UCSD-AML1 (cell line): ENCODE measurements around the gene RNF149.
"Not testable (repeated sequence)": the region's sequence is repeated elsewhere in the genome, so short reads cannot be mapped to it uniquely, and the experiment has no call there.

Experiments
- DNase-seq: peaks from one replicate; lab custom pipeline; 2025; ENCODE audit not compliant: unreplicated experiment; lab: John Stamatoyannopoulos, UW

The RNF149 gene

GRCh38 chr2:101331202-101331601 is 22.7 kb upstream of the RNF149 start:
- no peak for DNase-seq

GRCh38 chr2:101330253-101330933 is 21.9 kb upstream of the RNF149 start:
- peak; percentile 64 for DNase-seq

- DNase-seq, result no peak
Measured at GRCh38 chr2:101329026-101329425, 20.5 kb upstream of the RNF149 start.

- DNase-seq, result peak; percentile 52
Measured at GRCh38 chr2:101328474-101329007, 20.0 kb upstream of the RNF149 start.

DNA sequence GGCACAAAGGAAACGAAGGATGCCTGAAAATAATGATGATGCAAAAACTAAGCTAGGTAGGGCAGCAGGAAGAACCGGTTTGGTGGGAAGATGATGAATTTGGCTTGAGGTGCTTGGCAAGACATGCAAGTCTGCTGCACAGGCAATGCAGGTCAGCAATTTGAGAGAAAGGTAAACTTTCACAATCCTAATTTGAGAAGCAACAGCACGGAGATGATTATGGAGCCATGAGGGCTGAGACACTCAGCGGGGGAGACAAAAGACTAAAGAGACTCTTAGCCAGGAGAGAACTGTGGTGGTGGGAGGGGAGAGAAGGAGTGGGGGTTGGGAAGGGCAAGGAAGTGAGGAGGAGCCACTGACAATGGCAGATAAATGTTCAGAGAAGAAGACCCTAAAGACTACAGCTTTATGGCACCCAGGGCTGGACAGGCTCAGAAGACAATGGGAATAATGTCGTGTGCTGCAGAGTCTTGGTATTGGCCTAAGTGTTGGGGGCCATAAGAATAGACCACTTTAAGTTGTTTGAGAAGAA is 19.4 kb upstream of the RNF149 start:
- DNase-seq, result peak; percentile 52

DNA sequence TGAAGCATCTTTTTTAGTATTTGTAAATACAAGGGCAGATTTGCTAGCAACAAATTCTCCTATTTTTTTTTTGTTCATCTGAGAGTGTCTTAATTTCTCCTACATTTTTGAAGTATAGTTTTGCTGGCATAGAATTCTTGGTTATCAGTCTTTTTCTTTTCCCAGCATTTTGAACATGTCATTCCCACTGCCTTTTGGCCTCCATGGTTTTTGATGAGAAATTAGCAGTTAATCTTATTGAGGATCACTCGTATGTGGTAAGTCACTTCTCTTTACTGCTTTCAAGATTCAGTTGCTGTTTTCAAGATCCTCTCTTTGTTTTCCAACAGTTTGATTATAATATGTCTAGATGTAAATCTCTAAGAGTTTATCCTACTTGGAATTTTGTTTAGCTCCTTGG is 16.9 kb upstream of the RNF149 start:
- no peak for DNase-seq

DNA sequence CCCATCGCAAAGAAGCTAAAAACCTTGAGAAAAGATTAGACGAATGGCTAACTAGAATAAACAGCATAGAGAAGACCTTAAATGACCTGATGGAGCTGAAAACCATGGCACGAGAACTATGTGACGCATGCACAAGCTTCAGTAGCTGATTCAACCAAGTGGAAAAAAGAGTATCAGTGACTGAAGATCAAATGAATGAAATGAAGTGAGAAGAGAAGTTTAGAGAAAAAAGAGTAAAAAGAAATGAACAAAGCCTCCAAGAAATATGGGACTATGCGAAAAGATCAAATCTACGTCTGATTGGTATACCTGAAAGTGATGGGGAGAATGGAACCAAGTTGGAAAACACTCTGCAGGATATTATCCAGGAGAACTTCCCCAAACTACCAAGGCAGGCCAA is 8.1 kb upstream of the RNF149 start:
- DNase-seq, result not testable (repeated sequence)

DNA sequence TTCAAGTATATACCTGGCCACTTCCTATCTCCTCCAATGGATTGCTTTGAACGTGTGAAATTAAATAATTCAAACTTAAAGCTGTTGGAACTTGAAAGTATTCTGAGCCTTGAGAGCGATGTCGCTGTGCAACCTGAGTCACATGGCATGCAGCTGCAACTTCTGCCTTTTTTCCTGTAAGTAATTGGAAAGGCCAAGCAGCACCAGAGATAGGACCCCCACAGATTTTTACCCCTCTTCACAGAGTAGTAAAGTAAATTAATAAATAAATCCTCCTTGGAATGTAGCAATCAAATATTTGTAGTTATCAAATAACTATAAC is 3.2 kb upstream of the RNF149 start:
- DNase-seq, result no peak

DNA sequence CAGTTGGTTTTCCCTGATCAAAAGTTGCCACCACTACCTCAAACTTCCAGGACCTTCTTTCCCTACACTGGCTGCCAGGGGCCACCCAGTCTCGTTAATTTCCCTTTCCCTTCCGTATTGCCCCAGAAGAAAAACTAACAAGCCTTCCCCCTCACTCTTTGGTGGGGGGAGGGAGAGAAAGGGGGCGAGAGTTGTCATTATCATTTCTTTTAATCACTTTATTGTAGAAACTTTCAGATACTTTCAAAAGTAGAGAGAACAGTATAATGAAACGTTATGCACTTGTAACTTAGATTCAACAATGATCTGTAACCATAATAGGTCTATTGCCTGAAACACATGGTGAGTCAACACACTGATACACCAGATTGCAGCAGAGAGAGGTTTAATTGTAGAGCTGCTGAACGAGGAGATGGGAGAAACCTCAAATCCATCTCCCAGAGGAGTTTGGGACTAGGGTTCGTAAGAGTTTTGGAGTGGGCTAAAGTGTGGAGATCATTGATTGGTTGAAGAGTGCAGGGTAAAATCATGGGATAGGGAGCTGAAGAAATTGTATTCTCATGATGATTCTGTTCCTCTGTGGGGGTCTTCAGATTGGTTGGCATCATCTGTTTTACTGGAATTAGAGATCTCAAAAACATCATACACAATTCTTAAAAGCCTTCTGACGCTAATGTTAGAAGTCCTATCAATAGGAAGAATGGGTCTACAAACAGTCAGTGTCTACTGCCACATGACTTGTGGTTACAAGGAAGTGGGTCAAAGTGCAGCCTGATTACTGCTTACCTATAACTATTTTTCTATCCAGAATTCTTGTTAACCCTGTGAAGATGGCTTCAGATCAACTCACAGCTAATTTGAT is 2.6 kb upstream of the RNF149 start:
- no peak for DNase-seq

GRCh38 chr2:101310090-101310833 is 1.8 kb upstream of the RNF149 start:
- DNase-seq, result no peak

GRCh38 chr2:101307950-101308431 is 510 bp downstream of the RNF149 start:
- DNase-seq, result no peak

- no peak for DNase-seq
Measured at GRCh38 chr2:101307503-101307902, 998 bp downstream of the RNF149 start.

DNA sequence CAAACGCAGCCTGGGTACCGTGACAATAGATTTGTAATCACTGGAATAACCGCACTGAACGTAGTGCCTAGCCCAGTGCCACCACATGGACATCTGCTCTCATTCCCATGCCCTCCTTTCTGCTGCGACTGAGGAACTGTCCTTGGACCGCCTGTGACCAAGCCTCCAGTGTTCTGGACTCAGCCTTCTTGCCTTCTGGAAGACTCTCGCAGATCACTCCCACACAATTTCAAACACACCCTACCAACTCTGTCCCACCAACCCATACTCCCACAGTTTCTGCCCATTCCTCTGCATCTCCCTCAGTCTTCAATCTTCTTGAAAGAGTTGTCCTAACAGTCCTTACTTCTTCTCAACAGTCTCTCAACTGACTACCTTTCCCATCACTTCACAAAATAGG is 2.1 kb downstream of the RNF149 start:
- no peak for DNase-seq

- no peak for DNase-seq
Measured at GRCh38 chr2:101305492-101306078, 2.9 kb downstream of the RNF149 start.

DNA sequence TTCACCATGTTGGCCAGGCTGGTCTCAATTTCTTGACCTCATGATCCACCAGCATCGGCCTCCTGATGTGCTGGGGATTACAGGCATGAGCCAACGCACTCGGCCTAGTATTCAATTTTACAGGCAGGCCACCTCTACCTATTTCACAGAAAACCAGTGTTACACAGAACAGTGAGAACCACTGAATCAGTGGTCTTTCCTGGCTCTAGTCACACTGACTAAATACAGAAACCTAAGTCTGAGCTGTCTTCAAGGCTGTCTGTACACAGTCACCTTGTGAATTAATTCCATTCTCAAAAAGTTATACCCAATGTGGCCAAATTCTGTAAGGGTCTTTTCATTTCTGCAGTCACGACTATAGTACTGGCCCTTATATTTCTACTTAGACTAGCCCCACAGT is 3.5 kb downstream of the RNF149 start:
- DNase-seq, result no peak

DNA sequence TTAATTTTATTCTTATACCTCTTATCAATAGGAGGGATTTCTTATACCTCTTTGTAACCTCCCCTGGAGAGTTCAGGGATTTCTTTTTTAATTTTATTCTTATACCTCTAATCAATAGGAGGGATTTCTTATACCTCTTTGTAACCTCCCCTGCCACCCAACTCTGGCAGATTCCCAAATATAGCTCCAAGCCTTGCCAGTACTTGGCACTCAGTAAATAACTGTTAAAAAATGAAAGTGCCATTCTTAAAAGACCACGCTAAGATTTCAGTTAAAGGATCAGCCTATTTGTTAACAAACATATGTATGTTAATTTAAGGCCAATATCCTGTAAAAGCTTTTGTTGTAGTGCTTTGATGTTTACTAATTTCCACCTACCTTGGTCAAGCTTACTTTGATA is 4.8 kb downstream of the RNF149 start:
- no peak for DNase-seq

- no peak for DNase-seq
Measured at GRCh38 chr2:101302016-101302415, 6.5 kb downstream of the RNF149 start.

DNA sequence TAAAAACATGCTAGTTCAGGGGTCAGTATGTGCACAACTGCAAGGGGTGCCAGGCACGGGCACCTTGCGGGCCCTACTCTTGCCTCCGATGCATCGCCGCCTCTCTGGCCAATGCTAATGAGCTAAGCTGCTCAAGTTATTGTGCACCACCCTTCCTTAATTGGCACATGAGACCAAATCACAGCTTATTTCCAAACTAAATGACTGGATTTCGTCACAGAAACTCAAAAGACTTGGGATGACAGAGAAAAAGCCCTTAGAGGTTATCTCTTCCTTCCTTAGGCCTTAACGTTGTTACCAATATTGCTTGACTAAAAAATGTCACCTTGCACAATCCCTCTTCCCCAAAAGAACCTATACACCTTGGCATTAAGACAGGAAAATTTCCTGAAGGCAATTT is 7.7 kb downstream of the RNF149 start:
- DNase-seq, result no peak

- no peak for DNase-seq
Measured at GRCh38 chr2:101300164-101300563, 8.3 kb downstream of the RNF149 start.

DNA sequence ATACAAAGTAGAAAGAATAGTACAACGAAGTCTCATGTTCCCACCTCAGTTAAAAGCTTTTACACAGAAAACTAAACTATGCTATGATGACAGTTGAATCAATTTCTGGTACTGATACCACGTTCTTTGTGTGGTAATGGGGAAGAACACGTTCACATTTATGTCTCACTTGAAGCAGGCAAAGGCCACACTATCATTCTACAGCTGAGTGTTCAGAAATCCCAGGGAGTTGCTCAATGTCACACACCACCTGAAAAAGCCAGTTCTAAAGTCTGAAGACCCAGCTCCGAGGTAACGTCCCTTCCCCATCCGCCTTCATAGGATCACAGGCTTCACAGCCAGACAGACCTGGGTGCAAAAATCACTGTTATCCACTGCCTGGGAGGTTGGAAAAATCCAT is 8.9 kb downstream of the RNF149 start:
- DNase-seq, result no peak

- DNase-seq, result no peak
Measured at GRCh38 chr2:101297383-101297782, 11.1 kb downstream of the RNF149 start.
